Body of pancreas (tissue), 4 donors: ENCODE data around the gene EDEM1. TPM values are rescaled to one million over a fixed set of nuclear protein-coding genes. Genes with fewer than 3 reads are reported as not detected.

Experiments
- ATAC-seq: fragments of 150-250 bp; one replicate; pipeline ENCODE4 v1.9.1; 2016
- DNase-seq, 4 donors: peaks; one replicate each; pipeline ENCODE4 v3.0.0-alpha.2; 2019
- H3K27ac ChIP-seq, 4 donors: fragments of 200-600 bp; sonication (generic); 1 replicate in 3 of 4; 2 replicates in 1 of 4; pipeline versions ENCODE4 v1.5.1 to v1.6.1; 2016 to 2019; ENCODE audit warnings: mild to moderate bottlenecking in 1 of 4, mixed read lengths in 1 of 4, moderate library complexity in 1 of 4
- H3K27me3 ChIP-seq, 2 donors: fragments of 200-600 bp; sonication (generic); one replicate each; pipeline ENCODE4 v1.6.0; 2016; ENCODE audit warnings: mild to moderate bottlenecking in 1 of 2
- H3K36me3 ChIP-seq, 2 donors: fragments of 200-600 bp; sonication (generic); replicated peaks in 1 of 2; 2 replicates each; pipeline ENCODE4 v1.5.1; 2016; ENCODE audit warnings: low read depth in 2 of 2; ENCODE audit not compliant: insufficient read depth in 1 of 2
- H3K4me1 ChIP-seq: fragments of 200-600 bp; sonication (generic); one replicate; pipeline ENCODE4 v1.6.0; 2016
- H3K4me3 ChIP-seq, 2 donors: fragments of 200-600 bp; sonication (generic); 1 replicate in 1 of 2; 2 replicates in 1 of 2; pipeline ENCODE4 v1.5.1; 2016 to 2019
- H3K9me3 ChIP-seq, 3 donors: fragments of 200-600 bp; sonication (generic); 1 replicate in 2 of 3; 2 replicates in 1 of 3; pipeline ENCODE4 v1.5.1; 2016
- CTCF ChIP-seq, 7 experiments: fragments of 450-650 bp in 4 of 7; fragments of 200-600 bp in 3 of 7; sonication (generic) in 3 of 7; IDR thresholded peaks; one replicate each; pipeline ENCODE4 v1.5.1; 2016 to 2019; ENCODE audit warnings: antibody characterized with exemption in 7 of 7
- POLR2A ChIP-seq, 3 donors: fragments of 450-650 bp; IDR thresholded peaks; one replicate each; pipeline ENCODE4 v1.6.1; 2016; ENCODE audit warnings: antibody characterized with exemption in 3 of 3, mild to moderate bottlenecking in 2 of 3
- WGBS, 2 donors: methylation state at CpG; one replicate each; pipeline ENCODE4 v1.1.5; 2017; 5-methylcytosine and 5-hydroxymethylcytosine counted together
- intact Hi-C: fragments of 100-400 bp; cut with DNase I; formaldehyde crosslinking; loops from one replicate; pipeline ENCODE4 v1.15.1; 2023
- total RNA-seq, 2 donors: library from RNA; depleted of rRNA; stranded (reverse); fragments of >200 nt; gene quantifications; one replicate each; pipeline ENCODE4 v1.1.0, GENCODE V29; 2016

The EDEM1 gene
- total RNA-seq, 2 donors from 2014 or later = 23.9 to 46.1 TPM

GRCh38 chr3:5248822-5249221 lies 61.3 kb downstream of the EDEM1 start:
- H3K4me3 ChIP-seq = no peak overlapping the region
- ATAC-seq (no peak), DNase-seq (no peak)
- H3K27ac ChIP-seq = no peak overlapping the region
- no peaks in the 10 kb centered on the region for H3K9me3 ChIP-seq
- WGBS, 2 donors = 83 to 89% methylated on average over 3 of the region's 3 CpGs
- intact Hi-C loops = no loop called here
- peaks cover 5% of the 10 kb centered on the region for H3K4me1 ChIP-seq
- no peaks in the 10 kb centered on the region for H3K27me3 ChIP-seq
- TF ChIP-seq CTCF (IDR thresholded peaks at IDR 0.05) = no peak
- TF ChIP-seq POLR2A (IDR thresholded peaks at IDR 0.05) = no peak
- no peaks in the 10 kb centered on the region for H3K36me3 ChIP-seq

- intact Hi-C loops = no loop called here
- Histone ChIP-seq H3K27me3 (no peaks in the 10 kb centered on the region), H3K4me1 (peaks cover 5% of the 10 kb centered on the region), H3K36me3 (no peaks in the 10 kb centered on the region), H3K9me3 (no peaks in the 10 kb centered on the region), H3K4me3 (no peak overlapping the region), H3K27ac (peak overlapping the region in 2 of 4 donors; percentile 14 to 36)
- no peak for TF ChIP-seq CTCF (IDR thresholded peaks at IDR 0.05)
- 5 to 9% methylated on average over 9 of the region's 9 CpGs for WGBS, 2 donors
- ATAC-seq (peak; percentile 81), DNase-seq (peak in 3 of 4 donors; percentile 20 to 44 (median 43))
Measured at GRCh38 chr3:5250467-5251195, 63.1 kb downstream of the EDEM1 start.

- DNase-seq (no peak), ATAC-seq (no peak)
- Histone ChIP-seq H3K4me1 (peaks cover 5% of the 10 kb centered on the region), H3K36me3 (no peaks in the 10 kb centered on the region), H3K27me3 (no peaks in the 10 kb centered on the region), H3K27ac (peak overlapping the region in 2 of 4 donors; percentile 14 to 36), H3K4me3 (no peak overlapping the region), H3K9me3 (no peaks in the 10 kb centered on the region)
- TF ChIP-seq POLR2A (IDR thresholded peaks at IDR 0.05) (no peak), CTCF (IDR thresholded peaks at IDR 0.05) (no peak)
- intact Hi-C loops = no loop called here
- WGBS, 2 donors = 17 to 28% methylated on average over 6 of the region's 6 CpGs
Measured at GRCh38 chr3:5251196-5251583, 63.7 kb downstream of the EDEM1 start.

- H3K4me3 ChIP-seq = no peak overlapping the region
- intact Hi-C loops = no loop called here
- ATAC-seq = no peak
- TF ChIP-seq POLR2A (IDR thresholded peaks at IDR 0.05) (no peak), CTCF (IDR thresholded peaks at IDR 0.05) (no peak)
- DNase-seq = no peak
- H3K9me3 ChIP-seq = no peaks in the 10 kb centered on the region
- no peaks in the 10 kb centered on the region for H3K36me3 ChIP-seq
- peaks cover 5% of the 10 kb centered on the region for H3K4me1 ChIP-seq
- no peaks in the 10 kb centered on the region for H3K27me3 ChIP-seq
- WGBS, 2 donors = 90 to 97% methylated on average over 3 of the region's 3 CpGs
- H3K27ac ChIP-seq = no peak overlapping the region
Measured at GRCh38 chr3:5252131-5252530, 64.6 kb downstream of the EDEM1 start.
